ENCODE results near the gene LHX1.

The LHX1 gene

DNA sequence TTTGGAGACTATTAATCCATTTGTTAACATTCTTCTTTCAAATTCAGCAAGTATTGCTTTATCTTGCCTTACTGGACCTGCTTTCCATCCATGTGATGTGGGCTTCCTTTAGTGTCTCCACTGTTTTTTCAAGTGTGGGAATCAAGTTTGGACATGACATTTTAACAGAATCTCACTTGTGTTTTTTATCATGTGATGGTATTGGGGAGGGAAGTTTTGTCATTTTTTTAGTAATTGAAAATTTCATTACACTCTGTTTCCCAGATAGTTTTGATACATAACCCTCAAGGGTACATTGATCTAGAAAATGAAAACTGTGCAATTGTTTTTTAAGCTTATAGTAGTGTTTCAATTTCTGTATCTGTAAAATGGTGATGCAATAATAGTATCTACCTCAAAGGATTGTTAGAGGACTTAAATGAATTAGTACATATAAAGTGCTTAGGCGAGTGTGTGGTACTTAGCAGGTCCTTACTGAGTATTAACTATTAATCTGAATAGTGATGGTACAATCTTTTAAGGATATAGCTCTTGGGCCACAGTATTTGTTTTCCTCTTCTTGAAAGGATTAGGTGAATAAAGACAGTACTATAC lies 38.7 kb downstream of the LHX1 start:
- no peak for DNase-seq

DNA sequence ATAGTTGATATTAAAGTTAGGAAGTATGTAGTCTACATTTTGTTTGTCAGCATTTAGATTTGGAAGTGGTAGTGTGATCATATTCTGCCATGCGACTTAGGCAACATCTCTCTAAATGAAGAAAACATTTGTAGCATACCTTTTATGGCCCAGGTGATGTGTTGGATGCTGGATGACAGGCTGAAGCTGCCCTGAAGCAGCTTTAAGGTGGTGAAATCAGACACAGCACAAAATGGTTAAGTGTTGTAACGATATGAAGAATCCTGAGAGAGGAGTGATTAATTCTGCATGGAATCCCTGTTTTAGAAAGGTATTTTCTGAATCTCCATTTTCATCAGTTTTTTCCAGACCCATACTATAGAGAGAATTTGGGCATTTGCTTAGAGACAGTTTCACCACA lies 39.8 kb downstream of the LHX1 start:
- DNase-seq = no peak

GRCh38 chr17:36977568-36977967 lies 40.3 kb downstream of the LHX1 start:
- no peak for DNase-seq

DNA sequence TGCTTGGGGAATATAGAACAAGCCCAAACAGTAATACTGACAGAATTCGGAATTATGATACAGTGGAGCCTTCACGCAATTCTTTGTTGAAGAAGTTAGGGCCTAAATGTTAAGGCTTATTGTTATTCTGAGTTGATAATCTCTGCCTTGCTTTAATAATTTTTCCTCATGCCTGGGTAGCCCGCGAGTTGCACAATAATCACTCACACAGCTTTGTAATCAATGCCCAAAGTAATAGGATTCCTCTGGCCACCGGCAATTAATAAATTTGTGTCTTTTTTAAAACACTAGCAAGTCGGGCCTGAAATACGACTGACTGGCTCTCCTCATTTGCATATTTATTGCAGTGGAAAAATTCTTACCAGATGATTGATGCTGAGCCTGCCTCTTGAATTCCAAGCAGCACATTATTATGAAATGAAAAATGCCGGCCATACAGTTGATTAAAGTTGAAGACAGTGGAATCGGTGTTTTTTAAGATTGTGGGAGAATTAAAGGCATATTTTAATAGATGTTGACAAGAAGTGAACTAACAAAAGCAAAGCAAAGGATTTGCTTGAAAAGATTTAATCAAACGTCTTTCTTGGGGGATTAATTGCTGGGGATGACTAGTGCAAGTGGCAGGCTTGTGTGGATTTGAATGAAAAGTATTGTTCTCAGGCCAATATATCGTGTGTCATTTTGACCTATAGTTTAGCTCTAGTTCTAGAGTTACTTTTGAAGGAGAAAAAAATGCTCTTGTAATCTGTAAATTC lies 41.7 kb downstream of the LHX1 start:
- no peak for DNase-seq

DNA sequence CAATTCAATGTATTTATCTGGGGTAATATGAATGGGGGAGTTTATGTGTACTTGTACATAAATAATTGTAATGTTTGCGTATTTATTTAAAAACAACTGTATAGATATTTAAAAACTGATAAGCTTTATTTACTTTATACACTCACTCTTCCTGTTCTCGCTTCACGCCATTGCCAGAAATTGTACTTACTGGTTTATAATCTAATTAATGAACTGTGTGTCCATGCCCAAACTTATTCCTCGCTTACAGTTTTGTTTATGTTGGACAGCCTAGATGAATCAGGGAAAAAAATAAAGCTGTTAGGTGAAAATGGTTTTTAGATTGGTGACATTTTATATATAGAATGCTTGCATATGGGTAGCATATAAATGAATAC lies 42.3 kb downstream of the LHX1 start:
- no peak for DNase-seq

GRCh38 chr17:36980280-36980761 lies 43.0 kb downstream of the LHX1 start:
- no peak for DNase-seq

- no peak for DNase-seq
Measured at GRCh38 chr17:36983618-36984017, 46.3 kb downstream of the LHX1 start.

GRCh38 chr17:36989173-36989572 lies 51.9 kb downstream of the LHX1 start:
- no peak for DNase-seq

DNA sequence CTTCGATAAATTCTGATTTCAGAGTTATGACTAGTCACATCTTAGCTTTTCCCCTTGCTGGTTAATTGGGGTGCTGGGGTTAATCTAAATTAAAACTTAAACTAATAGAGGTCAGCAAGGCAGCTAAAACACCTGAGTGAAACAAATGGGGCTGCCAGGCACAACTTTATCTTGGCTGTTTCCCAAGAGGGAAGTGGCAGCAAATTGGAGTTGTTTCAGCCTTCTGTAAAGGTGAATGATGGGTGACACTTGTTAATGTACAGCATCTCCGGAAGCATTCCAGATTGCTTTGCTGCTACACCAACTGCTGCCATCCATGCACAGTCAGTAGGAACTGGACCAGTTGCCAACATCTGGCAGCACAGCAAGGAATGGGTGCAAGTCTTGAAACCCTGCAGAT lies 55.4 kb downstream of the LHX1 start:
- no peak for DNase-seq

GRCh38 chr17:36993227-36993626 lies 56.0 kb downstream of the LHX1 start:
- no peak for DNase-seq

Measured in hematopoietic multipotent progenitor cell treated with erythropoietin and hydrocortisone succinate and interleukin-3 and kit ligand, for 8 days (in vitro differentiated cells).